Measurements from ENCODE around the gene HERPUD1.

Gene HERPUD1

DNA sequence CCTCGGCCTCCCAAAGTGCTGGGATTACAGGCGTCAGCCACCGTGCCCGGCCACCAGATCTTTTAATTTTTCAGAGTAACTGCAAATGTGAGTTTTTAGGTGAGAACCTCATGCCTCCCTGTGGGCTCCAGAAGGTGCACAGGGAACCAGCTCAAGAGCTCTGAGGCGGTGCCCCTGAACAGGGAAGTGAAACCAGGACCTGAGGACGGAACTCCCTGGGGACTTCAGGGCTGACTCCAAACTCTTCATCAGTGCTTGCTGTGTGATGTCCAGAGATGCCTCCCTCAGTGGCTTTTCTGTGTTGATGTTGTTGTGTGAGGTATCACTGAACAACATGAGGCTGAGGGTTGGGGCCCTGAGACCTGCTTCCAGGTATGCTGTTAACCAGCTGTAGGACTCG lies 43.1 kb upstream of the HERPUD1 start:
- TF ChIP-seq, protein P1, sequence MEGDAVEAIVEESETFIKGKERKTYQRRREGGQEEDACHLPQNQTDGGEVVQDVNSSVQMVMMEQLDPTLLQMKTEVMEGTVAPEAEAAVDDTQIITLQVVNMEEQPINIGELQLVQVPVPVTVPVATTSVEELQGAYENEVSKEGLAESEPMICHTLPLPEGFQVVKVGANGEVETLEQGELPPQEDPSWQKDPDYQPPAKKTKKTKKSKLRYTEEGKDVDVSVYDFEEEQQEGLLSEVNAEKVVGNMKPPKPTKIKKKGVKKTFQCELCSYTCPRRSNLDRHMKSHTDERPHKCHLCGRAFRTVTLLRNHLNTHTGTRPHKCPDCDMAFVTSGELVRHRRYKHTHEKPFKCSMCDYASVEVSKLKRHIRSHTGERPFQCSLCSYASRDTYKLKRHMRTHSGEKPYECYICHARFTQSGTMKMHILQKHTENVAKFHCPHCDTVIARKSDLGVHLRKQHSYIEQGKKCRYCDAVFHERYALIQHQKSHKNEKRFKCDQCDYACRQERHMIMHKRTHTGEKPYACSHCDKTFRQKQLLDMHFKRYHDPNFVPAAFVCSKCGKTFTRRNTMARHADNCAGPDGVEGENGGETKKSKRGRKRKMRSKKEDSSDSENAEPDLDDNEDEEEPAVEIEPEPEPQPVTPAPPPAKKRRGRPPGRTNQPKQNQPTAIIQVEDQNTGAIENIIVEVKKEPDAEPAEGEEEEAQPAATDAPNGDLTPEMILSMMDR (IDR thresholded peaks at IDR 0.05; ENCODE audit: control insufficient read depth, extremely low read depth, insufficient read depth) = no peak
- no peak for DNase-seq (ENCODE audit: low read depth)

DNA sequence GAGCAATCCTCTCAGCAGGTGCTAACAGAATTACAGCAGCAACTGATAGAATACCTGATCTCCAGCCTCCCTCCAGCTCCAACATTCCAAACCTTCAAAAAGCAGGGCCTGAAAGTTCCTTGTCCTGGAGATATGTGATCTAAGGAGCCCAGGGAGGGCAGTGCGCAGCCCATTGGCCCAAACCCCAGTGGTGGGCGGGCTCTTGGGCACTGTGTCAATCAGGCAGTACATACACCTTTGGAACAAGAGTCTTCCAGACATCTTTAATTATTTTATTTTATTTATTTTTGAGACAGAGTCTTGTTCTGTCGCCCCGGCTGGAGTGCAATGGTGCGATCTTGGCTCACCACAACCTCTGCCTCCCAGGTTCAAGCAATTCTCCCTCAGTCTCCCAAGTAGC lies 42.7 kb upstream of the HERPUD1 start:
- no peak overlapping the region for H3K4me3 ChIP-seq (ENCODE audit: low read depth, low read length)
- TF ChIP-seq, protein P1 (IDR thresholded peaks at IDR 0.05; ENCODE audit: control insufficient read depth, extremely low read depth, insufficient read depth) = no peak
- no peak for DNase-seq (ENCODE audit: low read depth)

More for the DNA sequence above, 43.1 kb upstream of the HERPUD1 start:
- no peak overlapping the region for H3K4me3 ChIP-seq (ENCODE audit: low read depth, low read length)

DNA sequence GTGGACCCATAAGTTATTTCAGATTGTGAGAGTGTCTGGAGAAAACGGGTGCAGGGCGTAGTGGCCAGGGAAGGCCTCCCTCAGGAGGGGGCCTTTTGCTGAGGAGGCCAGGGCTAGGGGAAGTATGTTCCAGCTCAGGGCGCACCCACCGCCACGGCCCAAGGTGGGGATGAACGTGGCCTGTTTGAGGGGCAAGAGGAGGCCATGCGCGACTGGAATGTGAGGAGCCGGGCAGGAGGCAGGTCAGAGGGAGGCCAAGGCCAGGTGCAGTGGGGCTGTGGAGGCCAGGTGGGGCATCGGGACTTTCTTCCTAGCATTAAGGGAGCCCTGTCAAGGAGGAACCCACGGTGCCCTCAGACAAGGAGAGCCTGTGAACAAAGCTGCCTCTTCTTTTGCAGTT lies 40.3 kb upstream of the HERPUD1 start:
- TF ChIP-seq, protein P1 (IDR thresholded peaks at IDR 0.05; ENCODE audit: control insufficient read depth, extremely low read depth, insufficient read depth) = no peak
- DNase-seq (ENCODE audit: low read depth) = no peak
- no peak overlapping the region for H3K4me3 ChIP-seq (ENCODE audit: low read depth, low read length)

DNA sequence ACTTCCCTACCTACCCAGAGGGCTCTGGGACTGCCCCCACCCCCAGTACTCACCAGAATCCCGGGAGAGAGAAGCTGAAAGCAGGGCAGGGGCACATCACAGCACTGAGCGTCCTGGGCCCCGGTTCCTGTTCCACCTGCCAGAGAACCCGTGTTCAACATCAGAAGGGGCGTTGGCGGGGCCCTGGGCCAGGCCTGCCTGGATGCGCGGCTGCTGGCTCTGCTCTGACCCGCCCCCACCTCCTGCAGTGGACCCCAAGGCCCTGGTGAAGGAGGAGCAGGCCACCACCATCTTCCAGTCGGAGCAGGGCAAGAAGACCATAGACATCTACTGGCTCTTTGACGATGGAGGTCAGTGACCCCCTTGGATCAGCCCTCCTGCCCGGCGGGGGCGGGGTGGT lies 39.2 kb upstream of the HERPUD1 start:
- H3K4me3 ChIP-seq (ENCODE audit: low read depth, low read length) = no peak overlapping the region
- TF ChIP-seq, protein P1 (IDR thresholded peaks at IDR 0.05; ENCODE audit: control insufficient read depth, extremely low read depth, insufficient read depth) = no peak
- no peak for DNase-seq (ENCODE audit: low read depth)

DNA sequence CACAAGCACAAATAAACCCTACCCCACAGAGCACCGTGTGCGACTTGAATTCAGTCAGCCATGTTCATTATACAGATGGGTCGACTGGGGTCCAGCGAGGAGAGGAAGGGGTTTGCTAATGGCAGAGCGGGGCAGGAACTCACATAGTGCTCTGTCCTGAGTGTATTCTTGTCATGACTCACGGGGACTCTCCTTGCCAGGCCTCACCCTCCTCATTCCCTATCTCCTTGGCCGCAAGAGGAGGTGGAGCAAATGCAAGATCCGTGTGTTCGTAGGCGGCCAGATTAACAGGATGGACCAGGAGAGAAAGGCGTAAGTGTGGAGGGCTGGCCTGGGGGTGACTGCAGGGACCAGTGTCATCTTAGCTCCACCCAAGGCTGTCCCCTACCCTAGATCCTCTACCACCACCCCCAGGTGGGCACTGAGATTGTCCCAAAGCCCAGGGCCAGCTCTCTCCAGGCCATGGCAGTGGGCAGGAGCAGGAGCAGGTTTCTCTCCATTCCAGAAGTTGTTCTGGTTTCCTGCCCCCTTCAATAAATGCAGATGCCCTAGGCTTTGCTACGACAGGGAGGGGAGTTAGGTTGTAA lies 37.5 kb upstream of the HERPUD1 start:
- no peak for DNase-seq (ENCODE audit: low read depth)
- H3K4me3 ChIP-seq (ENCODE audit: low read depth, low read length) = no peak overlapping the region
- TF ChIP-seq, protein P1 (IDR thresholded peaks at IDR 0.05; ENCODE audit: control insufficient read depth, extremely low read depth, insufficient read depth) = no peak

DNA sequence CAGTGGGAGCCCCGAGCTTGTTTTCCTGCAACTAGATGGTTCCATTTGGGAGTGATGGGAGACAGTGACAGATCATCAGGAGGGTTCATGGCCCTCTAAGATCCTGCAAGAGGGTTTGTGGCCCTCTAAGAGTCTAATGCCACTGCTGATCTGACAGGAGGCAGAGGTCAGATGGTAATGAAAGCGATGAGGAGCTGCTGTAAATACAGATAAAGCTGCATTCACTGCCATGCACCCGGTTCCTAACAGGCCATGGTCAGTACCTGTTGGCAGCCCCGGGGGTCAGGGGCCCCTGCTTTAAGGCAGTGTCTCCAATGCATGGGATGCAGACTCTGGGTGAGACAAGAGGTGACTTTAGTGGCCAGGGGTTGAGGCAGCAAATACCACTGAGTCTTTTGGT lies 36.1 kb upstream of the HERPUD1 start:
- no peak for DNase-seq (ENCODE audit: low read depth)
- TF ChIP-seq, protein P1 (IDR thresholded peaks at IDR 0.05; ENCODE audit: control insufficient read depth, extremely low read depth, insufficient read depth) = no peak
- H3K4me3 ChIP-seq (ENCODE audit: low read depth, low read length) = no peak overlapping the region

DNA sequence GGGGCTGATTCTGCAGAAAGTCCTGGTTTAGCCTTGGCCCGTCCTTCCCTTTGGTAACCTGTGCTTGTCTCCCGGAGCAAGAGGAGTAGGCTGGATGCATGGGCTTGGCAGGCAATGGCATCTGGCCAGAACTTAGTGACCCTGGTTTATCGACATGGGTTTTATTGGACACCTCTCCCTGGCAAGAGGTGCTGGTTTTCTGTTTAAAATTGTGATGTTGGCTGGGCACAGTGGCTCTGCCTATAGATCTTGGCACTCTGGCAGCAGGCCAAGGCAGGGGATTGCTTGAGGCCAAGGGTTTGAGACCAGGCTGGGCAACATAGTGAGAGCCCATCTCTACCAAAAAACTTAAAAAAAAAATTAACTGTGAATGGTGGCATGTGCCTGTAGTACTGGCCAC lies 35.7 kb upstream of the HERPUD1 start:
- no peak overlapping the region for H3K4me3 ChIP-seq (ENCODE audit: low read depth, low read length)
- TF ChIP-seq, protein P1 (IDR thresholded peaks at IDR 0.05; ENCODE audit: control insufficient read depth, extremely low read depth, insufficient read depth) = no peak
- DNase-seq (ENCODE audit: low read depth) = no peak

All from LNCaP clone FGC (cell line).